ENCODE measurements around the gene ZCCHC12. TPM values are rescaled to one million over a fixed set of nuclear protein-coding genes. Genes with fewer than 3 reads are reported as not detected.

Gene ZCCHC12
- total RNA-seq: not detected in 2 replicates

GRCh38 chrX:118823263-118824172 is at the start of gene ZCCHC12:
Gene ZCCHC12 (plus strand): TSS chrX:118823824. CDS start chrX:118825245, 1,421 bp downstream.

Other genes starting within 250 kb of the ZCCHC12 start
- 68.8 and 74.0 TPM in 2 replicates for gene IL13RA1, start 96.2 kb upstream of the ZCCHC12 start, total RNA-seq
- 0.65 and 1.7 TPM in 2 replicates for gene LONRF3, start 150.8 kb downstream of the ZCCHC12 start, total RNA-seq
- not detected in 2 replicates for gene CT47C1, start 249.2 kb downstream of the ZCCHC12 start, total RNA-seq

All from smooth muscle cell of the pulmonary artery (primary cell).